ENCODE results near the gene ZNF135. TPM values are rescaled to one million over a fixed set of nuclear protein-coding genes. Genes with fewer than 3 reads are reported as not detected.

ZNF135 gene
- polyA plus RNA-seq, 1 of the 3 experiments (the other 2 are of a cell fraction), result 0.41 TPM

DNA sequence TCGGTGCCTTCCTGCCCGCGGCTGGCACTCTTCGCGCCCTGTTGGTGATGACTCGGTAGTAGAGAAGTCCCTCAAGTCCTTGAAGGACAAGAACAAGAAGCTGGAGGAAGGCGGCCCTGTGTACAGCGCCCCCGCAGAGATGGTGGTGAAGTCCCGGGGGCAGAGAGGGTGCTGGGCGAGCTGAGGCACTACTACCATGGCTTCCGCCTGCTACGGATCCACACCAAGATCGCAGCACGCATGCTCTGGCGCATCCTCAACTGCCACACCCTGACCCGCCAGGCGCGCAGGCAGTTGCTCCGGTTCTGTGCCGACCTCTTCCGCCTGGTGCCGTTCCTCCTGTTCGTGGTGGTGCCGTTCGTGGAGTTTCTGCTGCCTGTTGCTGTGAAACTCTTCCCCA is 14.2 kb upstream of the ZNF135 start:
- 63% methylated on average over 9 of the region's 26 CpGs for WGBS (ENCODE audit: low lambda C conversion rate)
- ChIA-PET POLR2A (no interaction called here), CTCF (interaction anchor here (0.8 kb wide), 1 partner anchor 16 kb away, joined by 3 read pairs; no protein-coding TSS in a partner anchor)
- Histone ChIP-seq H3K4me1 (ENCODE audit: control insufficient read depth in 1 of 2, insufficient read depth in 2 of 2, low read depth in 1 of 2, low read length in 1 of 2) (no peaks in the 10 kb centered on the region), H3K4me3 (ENCODE audit: low read depth in 2 of 2, low read length in 1 of 2) (no peak overlapping the region), H2AFZ (ENCODE audit: low read depth) (no peak overlapping the region), H3K79me2 (ENCODE audit: insufficient read depth) (no peaks in the 10 kb centered on the region), H3K9ac (no peak overlapping the region), H3K9me3 (no peaks in the 10 kb centered on the region), H3K9me2 (no peaks in the 10 kb centered on the region), H3K36me3 (replicated peaks in 1 of 2; ENCODE audit: control insufficient read depth in 1 of 2, insufficient read depth in 2 of 2, low read length in 1 of 2) (no peaks in the 10 kb centered on the region), H3K27ac (ENCODE audit: low read depth in 2 of 2, low read length in 1 of 2) (no peak overlapping the region), H3K27me3 (ENCODE audit: insufficient read depth) (no peaks in the 10 kb centered on the region), H3K4me2 (no peak overlapping the region), H4K20me1 (ENCODE audit: insufficient read depth) (no peaks in the 10 kb centered on the region), H3F3A (replicated peaks; ENCODE audit: insufficient read depth) (no peaks in the 10 kb centered on the region)
- TF ChIP-seq GABPA (IDR thresholded peaks at IDR 0.05; ENCODE audit: low read depth), result no peak
- no peak for TF ChIP-seq TEAD4 (IDR thresholded peaks at IDR 0.05; ENCODE audit: borderline replicate concordance, insufficient read depth)
- no peak for TF ChIP-seq MXI1 (IDR thresholded peaks at IDR 0.05; ENCODE audit: low read depth, low read length)
- no peak for TF ChIP-seq SMC3 (IDR thresholded peaks at IDR 0.05; ENCODE audit: low read depth, low read length)
- TF ChIP-seq SIN3A (IDR thresholded peaks at IDR 0.05; ENCODE audit: borderline replicate concordance, low read depth, low read length), result no peak
- TF ChIP-seq GATA2 (CRISPR knock-in tag; IDR thresholded peaks at IDR 0.05), result no peak
- TF ChIP-seq, protein P1, sequence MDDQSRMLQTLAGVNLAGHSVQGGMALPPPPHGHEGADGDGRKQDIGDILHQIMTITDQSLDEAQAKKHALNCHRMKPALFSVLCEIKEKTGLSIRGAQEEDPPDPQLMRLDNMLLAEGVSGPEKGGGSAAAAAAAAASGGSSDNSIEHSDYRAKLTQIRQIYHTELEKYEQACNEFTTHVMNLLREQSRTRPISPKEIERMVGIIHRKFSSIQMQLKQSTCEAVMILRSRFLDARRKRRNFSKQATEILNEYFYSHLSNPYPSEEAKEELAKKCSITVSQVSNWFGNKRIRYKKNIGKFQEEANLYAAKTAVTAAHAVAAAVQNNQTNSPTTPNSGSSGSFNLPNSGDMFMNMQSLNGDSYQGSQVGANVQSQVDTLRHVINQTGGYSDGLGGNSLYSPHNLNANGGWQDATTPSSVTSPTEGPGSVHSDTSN (IDR thresholded peaks at IDR 0.05), result no peak
- no peak for TF ChIP-seq TAF1 (IDR thresholded peaks at IDR 0.05; ENCODE audit: borderline replicate concordance, low read depth, low read length)
- TF ChIP-seq, protein P2, sequence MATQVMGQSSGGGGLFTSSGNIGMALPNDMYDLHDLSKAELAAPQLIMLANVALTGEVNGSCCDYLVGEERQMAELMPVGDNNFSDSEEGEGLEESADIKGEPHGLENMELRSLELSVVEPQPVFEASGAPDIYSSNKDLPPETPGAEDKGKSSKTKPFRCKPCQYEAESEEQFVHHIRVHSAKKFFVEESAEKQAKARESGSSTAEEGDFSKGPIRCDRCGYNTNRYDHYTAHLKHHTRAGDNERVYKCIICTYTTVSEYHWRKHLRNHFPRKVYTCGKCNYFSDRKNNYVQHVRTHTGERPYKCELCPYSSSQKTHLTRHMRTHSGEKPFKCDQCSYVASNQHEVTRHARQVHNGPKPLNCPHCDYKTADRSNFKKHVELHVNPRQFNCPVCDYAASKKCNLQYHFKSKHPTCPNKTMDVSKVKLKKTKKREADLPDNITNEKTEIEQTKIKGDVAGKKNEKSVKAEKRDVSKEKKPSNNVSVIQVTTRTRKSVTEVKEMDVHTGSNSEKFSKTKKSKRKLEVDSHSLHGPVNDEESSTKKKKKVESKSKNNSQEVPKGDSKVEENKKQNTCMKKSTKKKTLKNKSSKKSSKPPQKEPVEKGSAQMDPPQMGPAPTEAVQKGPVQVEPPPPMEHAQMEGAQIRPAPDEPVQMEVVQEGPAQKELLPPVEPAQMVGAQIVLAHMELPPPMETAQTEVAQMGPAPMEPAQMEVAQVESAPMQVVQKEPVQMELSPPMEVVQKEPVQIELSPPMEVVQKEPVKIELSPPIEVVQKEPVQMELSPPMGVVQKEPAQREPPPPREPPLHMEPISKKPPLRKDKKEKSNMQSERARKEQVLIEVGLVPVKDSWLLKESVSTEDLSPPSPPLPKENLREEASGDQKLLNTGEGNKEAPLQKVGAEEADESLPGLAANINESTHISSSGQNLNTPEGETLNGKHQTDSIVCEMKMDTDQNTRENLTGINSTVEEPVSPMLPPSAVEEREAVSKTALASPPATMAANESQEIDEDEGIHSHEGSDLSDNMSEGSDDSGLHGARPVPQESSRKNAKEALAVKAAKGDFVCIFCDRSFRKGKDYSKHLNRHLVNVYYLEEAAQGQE (IDR thresholded peaks at IDR 0.05; ENCODE audit: low read depth, low read length), result no peak
- TF ChIP-seq MEF2A (IDR thresholded peaks at IDR 0.05; ENCODE audit: borderline replicate concordance, low read depth), result no peak
- no peak for TF ChIP-seq RCOR1 (IDR thresholded peaks at IDR 0.05; ENCODE audit: low read length)
- TF ChIP-seq USF2 (IDR thresholded peaks at IDR 0.05; ENCODE audit: borderline replicate concordance, low read depth, low read length), result no peak
- no peak for TF ChIP-seq EZH2phosphoT487 (IDR thresholded peaks at IDR 0.05; ENCODE audit: borderline replicate concordance, low read depth)
- no peak for TF ChIP-seq EP300 (IDR thresholded peaks at IDR 0.05; ENCODE audit: borderline replicate concordance in 1 of 2, low read depth in 1 of 2, low read length in 1 of 2)
- TF ChIP-seq YY1 (IDR thresholded peaks at IDR 0.05; ENCODE audit: low read depth), result no peak
- no peak for TF ChIP-seq USF1 (IDR thresholded peaks at IDR 0.05; ENCODE audit: borderline replicate concordance, low read depth)
- no peak for TF ChIP-seq RFX5 (IDR thresholded peaks at IDR 0.05; ENCODE audit: low read length)
- no peak for TF ChIP-seq ELF1 (IDR thresholded peaks at IDR 0.05)
- TF ChIP-seq, protein P3, sequence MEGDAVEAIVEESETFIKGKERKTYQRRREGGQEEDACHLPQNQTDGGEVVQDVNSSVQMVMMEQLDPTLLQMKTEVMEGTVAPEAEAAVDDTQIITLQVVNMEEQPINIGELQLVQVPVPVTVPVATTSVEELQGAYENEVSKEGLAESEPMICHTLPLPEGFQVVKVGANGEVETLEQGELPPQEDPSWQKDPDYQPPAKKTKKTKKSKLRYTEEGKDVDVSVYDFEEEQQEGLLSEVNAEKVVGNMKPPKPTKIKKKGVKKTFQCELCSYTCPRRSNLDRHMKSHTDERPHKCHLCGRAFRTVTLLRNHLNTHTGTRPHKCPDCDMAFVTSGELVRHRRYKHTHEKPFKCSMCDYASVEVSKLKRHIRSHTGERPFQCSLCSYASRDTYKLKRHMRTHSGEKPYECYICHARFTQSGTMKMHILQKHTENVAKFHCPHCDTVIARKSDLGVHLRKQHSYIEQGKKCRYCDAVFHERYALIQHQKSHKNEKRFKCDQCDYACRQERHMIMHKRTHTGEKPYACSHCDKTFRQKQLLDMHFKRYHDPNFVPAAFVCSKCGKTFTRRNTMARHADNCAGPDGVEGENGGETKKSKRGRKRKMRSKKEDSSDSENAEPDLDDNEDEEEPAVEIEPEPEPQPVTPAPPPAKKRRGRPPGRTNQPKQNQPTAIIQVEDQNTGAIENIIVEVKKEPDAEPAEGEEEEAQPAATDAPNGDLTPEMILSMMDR (IDR thresholded peaks at IDR 0.05), result no peak
- DNase-seq, result no peak

All from SK-N-SH (cell line).